PC-9 (cell line): ENCODE data around the gene SEMA7A.

Experiments
- CTCF ChIP-seq: fragments of 200-600 bp; sonication (generic); conservative IDR thresholded peaks from 2 replicates; pipeline ENCODE4 v1.6.1; 2017; ENCODE audit warnings: mixed run types, antibody characterized with exemption, mild to moderate bottlenecking, moderate library complexity
- EZH2 ChIP-seq: fragments of 200-600 bp; sonication (generic); IDR thresholded peaks from 2 replicates; pipeline ENCODE4 v1.8.0; 2017; ENCODE audit warnings: antibody characterized with exemption, low read depth

GRCh38 chr15:74421302-74422245, 12.2 kb downstream of the SEMA7A start:
- TF ChIP-seq CTCF, result no peak
- TF ChIP-seq EZH2, result no peak
